Occipital lobe (tissue), 2 donors: Measurements from ENCODE around the gene ZNF835. TPM values are rescaled to one million over a fixed set of nuclear protein-coding genes. Genes with fewer than 3 reads are reported as not detected.

ENCODE experiments used
- DNase-seq: peaks from one replicate; lab custom pipeline; 2025; lab: John Stamatoyannopoulos, UW
- total RNA-seq: library from RNA; depleted of rRNA; stranded (reverse); fragments of >200 nt; gene quantifications from one replicate; pipeline ENCODE4 v1.2.3, GENCODE V29; 2014

Gene ZNF835
- total RNA-seq, 1 donor from 2014 or later = 7.8 TPM

- no peak for DNase-seq
Observed at GRCh38 chr19:56663931-56664500, 7.5 kb downstream of the ZNF835 start.

DNA sequence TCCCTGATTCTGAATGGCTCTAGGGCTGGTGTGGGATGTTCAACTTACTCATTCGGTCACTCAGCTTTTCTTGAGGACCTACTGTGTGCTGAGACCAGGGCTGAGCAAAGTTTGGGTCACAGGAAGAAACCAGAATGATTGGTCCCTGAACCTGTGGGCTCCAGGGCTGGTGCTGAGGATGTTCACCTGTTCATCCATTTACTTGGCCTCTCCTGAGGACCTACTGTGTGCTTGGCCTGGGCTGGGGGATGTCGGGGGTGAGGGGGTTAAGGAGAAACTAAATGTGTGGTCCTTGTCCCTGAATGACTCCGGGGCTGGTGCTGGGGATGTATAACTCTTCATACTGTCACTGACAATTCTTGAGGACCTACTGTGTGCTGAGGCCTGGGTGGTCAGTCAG lies 10.3 kb downstream of the ZNF835 start:
- DNase-seq = no peak

DNA sequence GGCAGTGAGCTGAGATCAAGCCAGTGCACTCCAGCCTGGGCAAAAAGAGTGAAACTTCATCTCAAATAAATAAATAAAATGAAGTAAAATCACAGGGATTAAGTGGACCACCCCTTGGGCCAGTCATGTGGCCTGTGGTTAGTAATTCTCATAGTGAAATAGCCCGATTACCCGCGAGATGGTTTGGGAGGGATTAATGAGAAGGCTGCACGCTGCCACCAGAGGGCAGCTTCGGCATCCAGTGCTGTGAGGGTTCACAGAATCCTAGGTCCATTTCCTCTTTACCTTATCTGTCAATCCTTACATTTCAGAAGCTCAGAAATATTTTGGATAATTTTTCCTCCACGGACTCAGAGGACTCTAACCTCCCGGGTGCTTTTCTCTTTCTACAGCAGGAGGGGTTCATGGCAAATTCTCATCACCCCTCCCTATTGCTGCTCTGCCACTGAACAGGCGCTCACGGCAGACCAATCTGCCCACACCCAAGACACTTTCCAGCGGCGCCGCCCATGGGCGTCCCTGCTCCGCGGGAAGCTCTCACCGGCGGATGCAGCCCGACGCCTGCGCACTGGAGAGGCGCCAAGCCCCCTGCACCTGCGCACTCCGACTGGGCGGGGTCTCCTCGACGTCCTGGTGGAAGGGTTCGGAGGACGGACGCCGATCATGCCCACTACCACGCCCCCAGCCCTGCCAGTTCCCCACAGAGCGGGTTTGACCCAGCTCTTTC lies 11.0 kb downstream of the ZNF835 start:
- peak; percentile 24 for DNase-seq

GRCh38 chr19:56654151-56654550 lies 17.4 kb downstream of the ZNF835 start:
- no peak for DNase-seq

GRCh38 chr19:56643460-56643955 lies 28.0 kb downstream of the ZNF835 start:
- DNase-seq = no peak

GRCh38 chr19:56642711-56643459 lies 28.7 kb downstream of the ZNF835 start, which contains the start of gene SMIM17:
Gene SMIM17 (plus strand): TSS chr19:56643159. CDS start chr19:56645668, 2,509 bp downstream.
- DNase-seq = no peak

DNA sequence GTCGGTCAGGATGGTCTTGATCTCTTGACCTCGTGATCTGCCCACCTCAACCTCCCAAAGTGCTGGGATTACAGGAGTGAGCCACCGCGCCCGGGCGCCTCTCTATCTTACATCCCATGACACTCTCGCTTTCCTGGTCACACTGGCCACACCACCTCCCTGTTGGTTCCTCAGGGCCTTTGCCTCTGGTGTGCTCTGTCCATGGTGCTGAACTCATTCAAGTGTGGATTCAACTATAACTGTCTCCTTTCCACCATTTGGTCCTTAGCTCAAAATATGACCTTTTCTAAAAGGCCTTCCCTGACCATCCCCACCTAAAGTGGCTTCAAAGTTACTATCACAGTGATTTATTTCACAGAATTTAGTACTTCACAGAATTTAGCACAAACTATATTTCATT lies 32.3 kb downstream of the ZNF835 start:
- DNase-seq = no peak

GRCh38 chr19:56637976-56638555 lies 33.5 kb downstream of the ZNF835 start:
- DNase-seq = peak; percentile 16

- no peak for DNase-seq
Observed at GRCh38 chr19:56633021-56633420, 38.5 kb downstream of the ZNF835 start.

- DNase-seq = no peak
Observed at GRCh38 chr19:56625708-56626107, 45.8 kb downstream of the ZNF835 start.

DNA sequence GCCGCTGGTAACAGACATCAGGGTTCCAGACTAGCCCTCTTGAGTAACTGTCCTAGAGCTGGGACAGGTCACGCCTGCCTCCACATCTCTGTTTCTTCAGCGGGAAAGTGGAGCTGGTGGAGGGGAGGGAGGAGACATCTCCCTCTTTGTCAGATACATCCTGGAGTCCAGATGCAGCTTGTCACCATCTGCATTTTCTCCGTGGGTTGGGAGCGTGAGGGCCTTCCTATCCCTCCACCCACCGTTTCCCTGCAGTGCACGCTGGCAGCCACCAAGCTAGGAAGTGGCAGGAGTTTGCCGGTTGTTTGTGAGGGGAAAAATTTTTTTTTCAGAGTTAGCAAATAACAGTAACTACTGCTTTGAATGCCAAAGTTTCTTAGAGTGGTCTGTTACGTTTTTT lies 48.6 kb downstream of the ZNF835 start:
- no peak for DNase-seq

DNA sequence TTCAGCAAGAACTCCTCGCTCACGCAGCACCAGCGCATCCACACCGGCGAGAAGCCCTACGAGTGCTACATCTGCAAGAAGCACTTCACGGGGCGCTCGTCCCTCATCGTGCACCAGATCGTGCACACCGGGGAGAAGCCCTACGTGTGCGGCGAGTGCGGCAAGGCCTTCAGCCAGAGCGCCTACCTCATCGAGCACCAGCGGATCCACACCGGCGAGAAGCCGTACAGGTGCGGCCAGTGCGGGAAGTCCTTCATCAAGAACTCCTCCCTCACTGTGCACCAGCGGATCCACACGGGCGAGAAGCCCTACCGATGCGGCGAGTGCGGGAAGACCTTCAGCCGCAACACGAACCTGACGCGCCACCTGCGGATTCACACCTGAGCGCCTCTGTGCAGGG lies 49.2 kb downstream of the ZNF835 start:
- DNase-seq = no peak

DNA sequence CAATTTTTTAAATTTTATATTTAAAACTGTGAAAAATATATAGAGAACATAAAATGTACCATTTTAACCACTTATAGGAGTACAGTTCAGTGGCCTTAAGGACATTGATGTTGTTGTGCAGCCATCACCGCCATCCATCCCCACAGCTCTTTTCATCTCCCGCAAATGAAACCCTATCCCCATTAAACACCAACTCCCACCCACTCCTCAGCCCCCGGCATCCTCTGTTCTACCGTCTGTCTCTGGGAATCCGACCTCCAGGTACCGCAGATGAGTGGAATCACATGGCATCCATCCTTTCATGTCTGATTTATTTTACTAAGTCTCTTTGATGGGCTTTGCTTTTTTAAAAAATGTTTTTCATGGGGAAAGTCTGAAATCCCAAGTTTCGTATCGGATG lies 52.4 kb downstream of the ZNF835 start:
- no peak for DNase-seq

DNA sequence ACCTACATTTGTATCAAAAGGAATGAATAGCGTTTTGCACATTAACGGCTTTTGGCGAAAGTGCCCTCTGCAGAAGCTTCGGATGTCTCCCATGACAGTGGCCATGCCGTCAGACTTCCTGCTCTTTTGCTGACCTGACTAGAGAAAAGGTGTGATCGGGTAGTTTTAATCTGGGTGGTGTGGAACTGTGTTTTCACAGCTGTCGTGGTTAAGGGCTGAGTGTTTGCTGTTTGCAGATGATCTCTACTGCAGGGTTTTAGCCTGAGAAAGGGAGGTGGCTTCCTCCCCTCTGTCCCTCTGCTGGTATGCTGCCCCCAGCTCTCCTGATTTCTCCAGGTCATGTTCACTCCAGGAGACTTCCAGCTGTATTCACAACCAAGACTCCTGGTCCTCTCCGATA lies 54.0 kb downstream of the ZNF835 start:
- no peak for DNase-seq

DNA sequence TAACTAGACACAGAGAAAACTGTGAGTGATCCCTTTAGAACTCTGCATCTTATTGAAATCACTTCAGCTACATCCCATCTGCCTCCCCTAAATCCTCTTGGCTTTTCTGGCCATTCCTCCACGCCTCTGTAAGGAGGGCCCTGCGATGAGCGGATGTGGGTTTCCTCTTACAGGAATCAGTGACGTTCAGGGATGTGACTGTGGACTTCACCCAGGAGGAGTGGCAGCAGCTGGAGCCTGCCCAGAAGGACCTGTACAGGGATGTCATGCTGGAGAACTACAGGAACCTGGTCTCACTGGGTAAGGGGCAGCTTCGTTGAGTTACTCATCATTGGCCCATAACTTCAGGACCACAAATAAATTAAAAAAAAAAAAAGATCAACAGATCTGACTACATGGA lies 57.9 kb downstream of the ZNF835 start:
- DNase-seq = no peak

GRCh38 chr19:56612737-56613136 lies 58.8 kb downstream of the ZNF835 start:
- no peak for DNase-seq

Other genes with a start within 250 kb of the ZNF835 start
- gene ZNF667, start 194.4 kb downstream of the ZNF835 start, total RNA-seq = 24.5 TPM
- gene ZNF471, start 163.9 kb downstream of the ZNF835 start, total RNA-seq = 18.4 TPM
- 45.4 TPM for gene ZFP28, start 132.8 kb downstream of the ZNF835 start, total RNA-seq
- gene ZNF470, start 104.3 kb downstream of the ZNF835 start, total RNA-seq = 13.7 TPM
- gene ZNF71, start 76.5 kb downstream of the ZNF835 start, total RNA-seq = 19.5 TPM
- 20.3 TPM for gene SMIM17, start 28.6 kb downstream of the ZNF835 start, total RNA-seq
- gene PEG3, start 169.0 kb upstream of the ZNF835 start, total RNA-seq = 62.5 TPM
- gene ZIM2, start 169.0 kb upstream of the ZNF835 start, total RNA-seq = 1.7 TPM